ENCODE results near the gene SPACA1. TPM values are rescaled to one million over a fixed set of nuclear protein-coding genes. Genes with fewer than 3 reads are reported as not detected.

Gene SPACA1, protein sequence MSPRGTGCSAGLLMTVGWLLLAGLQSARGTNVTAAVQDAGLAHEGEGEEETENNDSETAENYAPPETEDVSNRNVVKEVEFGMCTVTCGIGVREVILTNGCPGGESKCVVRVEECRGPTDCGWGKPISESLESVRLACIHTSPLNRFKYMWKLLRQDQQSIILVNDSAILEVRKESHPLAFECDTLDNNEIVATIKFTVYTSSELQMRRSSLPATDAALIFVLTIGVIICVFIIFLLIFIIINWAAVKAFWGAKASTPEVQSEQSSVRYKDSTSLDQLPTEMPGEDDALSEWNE
- not detected in 2 replicates for total RNA-seq

DNA sequence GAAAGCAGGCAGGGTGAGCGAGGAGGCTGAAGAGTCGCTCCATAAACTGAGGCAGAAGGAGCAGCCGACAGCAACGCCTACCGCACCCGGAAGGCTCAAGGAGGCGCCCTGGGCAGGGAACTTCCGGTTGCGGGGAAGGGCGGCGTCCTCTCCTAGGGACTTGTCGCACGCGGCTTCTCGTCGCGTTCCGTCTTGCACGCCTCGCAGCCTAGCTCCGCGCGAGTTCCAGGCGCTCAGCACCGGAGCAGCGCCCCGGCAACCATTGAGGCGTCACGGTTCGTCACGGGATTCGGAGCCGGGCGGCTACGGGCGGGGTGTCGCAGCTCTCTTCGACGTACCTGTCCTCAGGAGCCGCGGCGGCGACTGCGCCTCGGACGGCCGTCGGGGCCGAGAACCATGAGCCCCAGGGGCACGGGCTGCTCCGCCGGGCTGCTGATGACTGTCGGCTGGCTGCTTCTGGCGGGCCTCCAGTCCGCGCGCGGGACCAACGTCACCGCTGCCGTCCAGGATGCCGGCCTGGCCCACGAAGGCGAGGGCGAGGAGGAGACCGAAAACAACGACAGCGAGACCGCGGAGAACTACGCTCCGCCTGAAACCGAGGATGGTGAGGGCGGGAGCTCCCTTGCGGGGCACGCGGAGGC is at the start of gene SPACA1:
Gene SPACA1, plus strand, starts transcription at position 332 of the 641 bp plus-strand sequence. Its CDS starts 65 bp downstream, at position 397.

Other genes starting within 250 kb of the SPACA1 start
- under 0.01 TPM in 1 of 2 replicates, not detected in the other for gene CNR1, start 118.5 kb downstream of the SPACA1 start, total RNA-seq

Measured in uterine smooth muscle cell (primary cell).